ENCODE measurements around the gene NAALADL2. TPM values are rescaled to one million over a fixed set of nuclear protein-coding genes. Genes with fewer than 3 reads are reported as not detected.

The NAALADL2 gene
- total RNA-seq, 4 donors from 2014 or later, result 0.26 to 218 (median 17.4) TPM

DNA sequence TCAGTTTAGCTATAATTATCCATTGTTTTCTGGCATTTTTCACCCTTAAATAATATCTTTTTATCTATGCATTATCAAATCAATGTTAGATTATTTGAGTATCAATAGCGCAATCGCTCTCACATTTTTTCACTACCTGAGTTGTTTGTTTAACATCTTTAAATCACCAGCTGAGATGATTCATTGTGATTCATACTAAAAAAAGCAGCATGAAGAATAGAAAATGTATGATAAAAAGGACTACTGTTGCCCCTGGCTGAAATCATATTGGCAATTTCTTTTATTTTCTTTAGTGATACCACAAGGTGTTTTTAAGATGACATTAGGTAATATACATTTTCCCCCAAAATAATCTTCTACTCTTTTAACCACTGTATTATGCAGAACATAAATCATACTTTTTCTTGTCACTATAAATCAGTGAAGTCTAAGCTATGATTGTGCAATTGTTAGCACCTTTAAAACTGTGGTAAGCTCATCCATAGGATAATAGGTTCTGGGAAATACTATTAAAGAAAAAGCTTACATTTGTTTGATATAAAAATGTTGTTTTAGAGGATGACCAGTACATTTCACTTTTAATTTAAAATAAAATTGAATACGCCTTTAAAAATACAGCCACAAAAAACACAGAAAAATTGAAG lies 889.1 kb downstream of the NAALADL2 start:
- no peak overlapping the region for H3K4me3 ChIP-seq
- no peak for DNase-seq
- H3K4me1 ChIP-seq, result no peaks in the 10 kb centered on the region
- intact Hi-C loops (cut with DNase I; ENCODE audit: low total_unique reads), result no loop called here
- TF ChIP-seq, protein P1, sequence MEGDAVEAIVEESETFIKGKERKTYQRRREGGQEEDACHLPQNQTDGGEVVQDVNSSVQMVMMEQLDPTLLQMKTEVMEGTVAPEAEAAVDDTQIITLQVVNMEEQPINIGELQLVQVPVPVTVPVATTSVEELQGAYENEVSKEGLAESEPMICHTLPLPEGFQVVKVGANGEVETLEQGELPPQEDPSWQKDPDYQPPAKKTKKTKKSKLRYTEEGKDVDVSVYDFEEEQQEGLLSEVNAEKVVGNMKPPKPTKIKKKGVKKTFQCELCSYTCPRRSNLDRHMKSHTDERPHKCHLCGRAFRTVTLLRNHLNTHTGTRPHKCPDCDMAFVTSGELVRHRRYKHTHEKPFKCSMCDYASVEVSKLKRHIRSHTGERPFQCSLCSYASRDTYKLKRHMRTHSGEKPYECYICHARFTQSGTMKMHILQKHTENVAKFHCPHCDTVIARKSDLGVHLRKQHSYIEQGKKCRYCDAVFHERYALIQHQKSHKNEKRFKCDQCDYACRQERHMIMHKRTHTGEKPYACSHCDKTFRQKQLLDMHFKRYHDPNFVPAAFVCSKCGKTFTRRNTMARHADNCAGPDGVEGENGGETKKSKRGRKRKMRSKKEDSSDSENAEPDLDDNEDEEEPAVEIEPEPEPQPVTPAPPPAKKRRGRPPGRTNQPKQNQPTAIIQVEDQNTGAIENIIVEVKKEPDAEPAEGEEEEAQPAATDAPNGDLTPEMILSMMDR (IDR thresholded peaks at IDR 0.05), result no peak
- no peak for TF ChIP-seq POLR2A (IDR thresholded peaks at IDR 0.05)
- no peaks in the 10 kb centered on the region for H3K36me3 ChIP-seq
- H3K9me3 ChIP-seq, result no peaks in the 10 kb centered on the region
- no peak overlapping the region for H3K27ac ChIP-seq
- H3K27me3 ChIP-seq, result no peaks in the 10 kb centered on the region

DNA sequence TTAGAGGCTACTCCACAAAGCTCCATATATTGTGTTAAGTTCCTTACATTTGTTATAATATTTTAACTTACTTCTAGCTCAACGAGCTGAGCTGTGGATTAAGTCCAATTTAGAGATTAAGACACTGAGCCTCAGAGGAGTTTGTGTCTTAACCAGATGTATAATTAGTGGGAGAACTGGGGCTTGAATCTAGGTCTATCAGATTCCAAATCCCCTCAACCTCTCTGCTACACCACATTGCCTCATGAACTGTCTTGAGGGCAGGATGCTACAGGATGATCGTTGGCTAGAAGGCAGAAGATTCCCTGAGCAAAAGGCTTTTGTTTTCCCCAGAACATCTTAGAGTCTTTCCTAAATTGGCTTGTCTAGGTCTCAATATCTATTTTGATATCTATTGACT lies 890.8 kb downstream of the NAALADL2 start:
- no peaks in the 10 kb centered on the region for H3K4me1 ChIP-seq
- no peak overlapping the region for H3K4me3 ChIP-seq
- DNase-seq, result no peak
- no peaks in the 10 kb centered on the region for H3K27me3 ChIP-seq
- H3K27ac ChIP-seq, result no peak overlapping the region
- intact Hi-C loops (cut with DNase I; ENCODE audit: low total_unique reads), result no loop called here
- no peaks in the 10 kb centered on the region for H3K9me3 ChIP-seq
- no peak for TF ChIP-seq POLR2A (IDR thresholded peaks at IDR 0.05)
- TF ChIP-seq, protein P1 (IDR thresholded peaks at IDR 0.05), result no peak
- H3K36me3 ChIP-seq, result no peaks in the 10 kb centered on the region

DNA sequence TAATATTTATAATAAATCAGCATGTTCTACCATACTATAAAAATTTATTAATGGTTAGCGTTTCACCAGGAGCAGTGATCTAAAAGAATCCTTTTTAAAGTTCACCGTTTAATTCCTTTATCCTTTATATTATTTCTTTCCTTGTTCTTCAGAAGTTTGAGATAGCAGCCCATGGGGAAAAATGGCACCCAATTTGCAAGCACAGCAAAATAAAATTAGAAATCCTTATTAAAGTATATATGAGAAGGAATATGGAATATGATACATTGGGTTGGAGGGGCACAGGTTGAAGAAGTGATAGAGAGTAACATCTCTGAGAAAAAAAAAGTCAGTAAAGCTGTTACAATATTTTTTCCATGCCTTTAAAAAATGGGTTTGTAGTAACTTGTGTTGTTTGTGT lies 892.0 kb downstream of the NAALADL2 start:
- no peaks in the 10 kb centered on the region for H3K27me3 ChIP-seq
- TF ChIP-seq, protein P1 (IDR thresholded peaks at IDR 0.05), result no peak
- TF ChIP-seq POLR2A (IDR thresholded peaks at IDR 0.05), result no peak

DNA sequence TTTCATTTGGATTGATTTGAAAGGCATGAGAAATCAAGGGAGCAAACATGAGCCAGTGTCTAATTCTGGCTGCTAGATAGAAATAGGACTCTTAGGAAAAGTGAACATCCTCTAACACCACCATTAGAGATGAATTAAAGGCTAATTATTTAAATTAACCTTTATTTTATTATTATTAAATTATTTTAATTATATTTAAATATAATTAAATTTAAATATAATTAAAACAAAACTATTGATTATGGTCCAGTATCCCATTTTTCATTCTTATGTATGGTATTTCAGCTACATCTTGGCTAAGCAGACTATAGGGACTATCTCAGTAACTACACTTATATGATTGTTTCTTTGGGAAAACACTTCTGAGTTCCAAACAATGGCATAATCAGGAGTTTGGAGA lies 904.8 kb downstream of the NAALADL2 start:
- H3K4me3 ChIP-seq, result no peak overlapping the region
- no peak overlapping the region for H3K27ac ChIP-seq
- no peaks in the 10 kb centered on the region for H3K9me3 ChIP-seq
- no peaks in the 10 kb centered on the region for H3K4me1 ChIP-seq
- intact Hi-C loops (cut with DNase I; ENCODE audit: low total_unique reads), result no loop called here
- TF ChIP-seq, protein P1 (IDR thresholded peaks at IDR 0.05), result no peak
- no peak for TF ChIP-seq POLR2A (IDR thresholded peaks at IDR 0.05)
- no peaks in the 10 kb centered on the region for H3K36me3 ChIP-seq
- DNase-seq, result no peak
- no peaks in the 10 kb centered on the region for H3K27me3 ChIP-seq

More for the DNA sequence above, 892.0 kb downstream of the NAALADL2 start:
- DNase-seq, result no peak
- H3K9me3 ChIP-seq, result no peaks in the 10 kb centered on the region
- intact Hi-C loops (cut with DNase I; ENCODE audit: low total_unique reads), result no loop called here
- H3K4me3 ChIP-seq, result no peak overlapping the region
- H3K4me1 ChIP-seq, result no peaks in the 10 kb centered on the region
- no peaks in the 10 kb centered on the region for H3K36me3 ChIP-seq
- H3K27ac ChIP-seq, result no peak overlapping the region

DNA sequence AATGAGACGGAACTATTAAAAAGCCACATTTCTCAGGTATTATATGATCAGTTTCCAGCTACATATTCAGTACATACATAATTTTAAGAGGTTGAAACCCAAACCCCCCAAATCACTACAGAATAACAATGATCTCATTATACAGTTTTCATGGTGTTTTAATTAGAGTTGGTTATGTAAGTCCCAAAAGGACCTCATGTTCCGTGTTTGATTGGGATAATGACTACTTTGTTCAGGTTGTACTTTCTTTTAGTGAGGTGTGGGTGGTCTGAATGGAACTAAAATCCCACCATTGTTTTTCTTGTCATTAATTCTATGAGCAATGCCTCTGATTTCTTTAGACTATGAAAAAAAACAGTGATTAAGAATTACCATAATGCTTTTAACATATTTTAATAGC lies 905.6 kb downstream of the NAALADL2 start:
- no peak overlapping the region for H3K4me3 ChIP-seq
- TF ChIP-seq, protein P1 (IDR thresholded peaks at IDR 0.05), result no peak
- TF ChIP-seq POLR2A (IDR thresholded peaks at IDR 0.05), result no peak
- H3K27me3 ChIP-seq, result no peaks in the 10 kb centered on the region
- no peak overlapping the region for H3K27ac ChIP-seq
- intact Hi-C loops (cut with DNase I; ENCODE audit: low total_unique reads), result no loop called here
- DNase-seq, result no peak
- H3K36me3 ChIP-seq, result no peaks in the 10 kb centered on the region
- no peaks in the 10 kb centered on the region for H3K9me3 ChIP-seq
- H3K4me1 ChIP-seq, result no peaks in the 10 kb centered on the region

All from uterus (tissue), 4 donors.